ENCODE data around the gene AQP12A. TPM values are rescaled to one million over a fixed set of nuclear protein-coding genes. Genes with fewer than 3 reads are reported as not detected.
"Not testable (repeated sequence)": the region's sequence is repeated elsewhere in the genome, so short reads cannot be mapped to it uniquely, and the experiment has no call there.

The AQP12A gene
- not detected for polyA plus RNA-seq (ENCODE audit: insufficient read depth in 1 of 5, insufficient read length in 5 of 5, low replicate concordance in 1 of 5)
- long read RNA-seq, donor 1 = 0 reads
- long read RNA-seq, donor 2 = 0 reads
- long read RNA-seq, donor 3 = 0 reads
- long read RNA-seq, donor 4 = 0 reads
- long read RNA-seq, donor 5 = 0 reads
- long read RNA-seq, donor 6 = 0 reads
- long read RNA-seq, donor 7 = 0 reads
- long read RNA-seq, donor 8 = 0 reads

- not testable (repeated sequence) for DNase-seq
Measured at GRCh38 chr2:240691631-240692420, at the start of gene AQP12A. Gene AQP12A (plus strand): TSS chr2:240691866. CDS start chr2:240691914, 48 bp downstream.

GRCh38 chr2:240642061-240642805 lies 49.4 kb upstream of the AQP12A start:
- no peak for DNase-seq

GRCh38 chr2:240642806-240643092 lies 48.9 kb upstream of the AQP12A start:
- DNase-seq = no peak

GRCh38 chr2:240643093-240643810 lies 48.4 kb upstream of the AQP12A start:
- DNase-seq = no peak

GRCh38 chr2:240643811-240644150 lies 47.9 kb upstream of the AQP12A start:
- DNase-seq = no peak

GRCh38 chr2:240644171-240644651 lies 47.5 kb upstream of the AQP12A start:
- no peak for DNase-seq

GRCh38 chr2:240644859-240645301 lies 46.8 kb upstream of the AQP12A start:
- no peak for DNase-seq

GRCh38 chr2:240645346-240645745 lies 46.3 kb upstream of the AQP12A start:
- no peak for DNase-seq

- DNase-seq = no peak
Measured at GRCh38 chr2:240645801-240646175, 45.9 kb upstream of the AQP12A start.

GRCh38 chr2:240646176-240646899 lies 45.3 kb upstream of the AQP12A start:
- no peak for DNase-seq

- DNase-seq = no peak
Measured at GRCh38 chr2:240646900-240647502, 44.7 kb upstream of the AQP12A start.

GRCh38 chr2:240647503-240648154 lies 44.0 kb upstream of the AQP12A start:
- no peak for DNase-seq

- DNase-seq = no peak
Measured at GRCh38 chr2:240648155-240648649, 43.5 kb upstream of the AQP12A start.

- DNase-seq = no peak
Measured at GRCh38 chr2:240648650-240649275, 42.9 kb upstream of the AQP12A start.

GRCh38 chr2:240649331-240649730 lies 42.3 kb upstream of the AQP12A start:
- DNase-seq = no peak

GRCh38 chr2:240650254-240650965 lies 41.3 kb upstream of the AQP12A start:
- DNase-seq = no peak

- DNase-seq = no peak
Measured at GRCh38 chr2:240651185-240651584, 40.5 kb upstream of the AQP12A start.

GRCh38 chr2:240655931-240656886 lies 35.5 kb upstream of the AQP12A start:
- no peak for DNase-seq

All from right lung (tissue), 10 donors.